Inferior parietal cortex (tissue), 1 donor: Measurements from ENCODE around the gene TTLL12.

ENCODE experiments used
- DNase-seq: peaks from one replicate; pipeline ENCODE4 v3.0.0-alpha.2; 2016; ENCODE audit errors: extremely low spot score

TTLL12 gene

DNA sequence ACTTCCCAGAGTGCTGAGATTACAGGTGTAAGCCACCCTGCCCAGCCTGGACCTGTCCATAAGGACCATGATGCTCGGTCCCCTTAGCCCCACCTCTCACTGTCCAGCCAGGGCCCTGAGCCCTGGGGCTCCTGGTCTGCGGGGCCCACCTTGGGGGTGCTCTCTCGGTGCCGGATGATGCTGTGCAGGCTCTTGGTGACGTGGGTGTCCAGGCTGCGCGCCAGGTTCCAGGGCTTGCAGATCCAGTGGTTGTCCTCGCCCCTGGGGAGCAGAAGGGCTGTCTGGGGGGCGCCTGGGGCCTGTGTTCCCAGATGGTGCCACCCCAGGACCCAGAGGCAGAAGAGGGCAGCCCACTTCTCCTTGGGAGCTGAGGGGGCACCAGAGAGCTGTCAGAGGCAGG is 13.4 kb downstream of the TTLL12 start:
- DNase-seq, result no peak

DNA sequence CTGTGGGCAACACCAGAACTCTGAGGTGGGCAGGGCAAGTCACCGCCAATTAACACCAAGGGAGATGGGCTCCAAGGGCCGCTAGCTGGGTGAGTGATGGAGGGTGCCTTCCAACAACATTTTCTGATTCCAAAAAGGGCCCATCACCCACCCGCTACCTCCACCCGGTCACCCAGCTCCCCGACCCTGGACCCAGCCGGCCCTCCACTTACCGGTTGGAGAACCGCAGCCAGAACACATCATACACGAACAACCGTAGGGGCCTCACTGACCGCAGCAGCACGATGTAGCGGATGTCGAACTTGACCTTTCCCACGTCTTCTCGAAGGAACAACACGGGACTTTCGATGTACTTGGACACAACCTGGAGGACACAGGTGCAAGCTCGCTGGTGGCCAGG is 14.7 kb downstream of the TTLL12 start:
- DNase-seq, result no peak

- no peak for DNase-seq
Observed at GRCh38 chr22:43171607-43172006, 15.3 kb downstream of the TTLL12 start.

- no peak for DNase-seq
Observed at GRCh38 chr22:43171019-43171491, 15.9 kb downstream of the TTLL12 start.

DNA sequence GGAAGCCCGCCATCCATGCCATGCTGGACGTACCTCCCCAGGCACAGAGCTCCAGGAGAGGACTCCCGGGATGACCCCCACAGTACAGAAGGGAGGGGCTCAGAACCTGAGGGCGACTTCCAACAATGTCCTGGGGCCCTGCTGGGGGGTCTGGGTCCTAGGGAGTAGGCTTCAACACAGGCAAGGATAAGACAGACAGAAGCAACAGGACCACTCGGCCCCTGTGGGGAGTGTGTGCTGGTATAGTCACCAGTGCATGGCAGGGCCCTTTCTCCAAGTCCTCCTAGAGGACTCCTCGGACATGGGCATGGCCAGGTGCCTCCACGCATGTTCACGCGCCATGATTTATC is 16.8 kb downstream of the TTLL12 start:
- no peak for DNase-seq

GRCh38 chr22:43169310-43170130 is 17.4 kb downstream of the TTLL12 start:
- DNase-seq, result no peak

DNA sequence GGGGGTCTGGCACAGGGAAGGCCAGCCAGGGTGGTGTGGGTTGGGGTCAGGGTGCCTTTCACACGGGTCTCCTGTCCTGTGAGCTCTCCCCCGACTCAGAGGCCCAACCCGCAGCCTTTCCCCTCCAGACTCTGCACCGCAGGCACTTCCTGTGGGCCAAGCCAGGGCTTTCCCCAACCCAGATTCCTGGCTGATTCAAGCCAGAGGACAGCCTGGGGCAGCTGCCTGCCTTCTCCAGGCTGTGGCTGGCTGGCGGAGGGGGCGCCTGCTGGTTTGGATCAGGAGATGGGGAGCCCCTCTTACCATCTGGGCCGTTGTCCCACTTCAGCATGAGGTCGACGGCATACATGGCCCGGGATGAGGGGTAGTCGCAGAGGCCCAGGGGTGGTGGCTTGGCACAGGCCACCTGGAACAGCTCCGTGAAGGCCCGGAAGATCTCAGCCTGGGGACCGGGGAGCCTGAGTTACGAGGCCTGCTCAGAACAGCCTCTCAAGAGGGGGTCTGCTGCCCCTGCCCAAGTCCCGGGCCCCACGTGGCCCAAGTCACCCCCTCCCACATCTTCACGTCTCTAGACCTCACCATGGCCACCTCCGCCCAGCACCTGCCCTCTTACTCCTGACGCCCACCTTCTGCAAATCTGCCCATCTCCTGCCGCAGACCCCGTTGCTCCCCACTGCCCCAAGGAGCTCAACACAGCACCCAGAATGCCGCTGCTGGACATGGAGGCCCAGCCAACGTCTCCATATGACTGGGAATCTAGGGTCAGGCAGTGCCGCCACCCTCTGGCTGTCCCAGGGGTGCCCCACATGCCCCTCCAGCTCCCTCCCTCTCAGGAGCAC is 18.2 kb downstream of the TTLL12 start:
- no peak for DNase-seq

DNA sequence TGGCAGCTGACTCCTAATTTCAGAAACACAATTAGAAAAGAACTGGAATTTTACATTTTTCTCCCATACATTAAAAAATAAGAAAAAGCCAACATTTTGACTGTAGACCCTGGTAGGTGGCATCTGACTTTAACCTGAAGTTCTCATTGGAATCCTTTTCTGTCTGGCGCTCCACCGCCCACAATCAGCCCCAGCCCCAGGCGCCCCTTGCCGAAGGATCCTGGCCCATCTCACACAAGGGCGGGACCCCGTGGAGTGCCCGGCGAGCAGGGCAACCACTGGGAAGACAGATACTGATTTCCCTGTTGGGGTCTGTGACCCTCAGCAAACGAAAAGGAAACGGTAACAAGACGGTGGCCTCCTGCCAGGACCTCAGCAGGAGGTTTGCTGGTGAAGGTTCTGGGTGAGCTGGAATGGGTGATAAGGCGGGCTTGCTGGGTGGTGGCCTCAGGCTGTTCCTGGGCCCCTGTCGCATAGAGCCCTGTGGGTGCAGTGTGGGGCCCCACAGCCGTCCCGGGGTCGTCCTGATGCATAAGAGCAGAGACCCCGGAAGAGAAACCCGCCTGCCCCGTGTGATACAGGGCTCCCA is 19.8 kb downstream of the TTLL12 start:
- DNase-seq, result no peak

GRCh38 chr22:43166132-43166930 is 20.6 kb downstream of the TTLL12 start:
- DNase-seq, result no peak

DNA sequence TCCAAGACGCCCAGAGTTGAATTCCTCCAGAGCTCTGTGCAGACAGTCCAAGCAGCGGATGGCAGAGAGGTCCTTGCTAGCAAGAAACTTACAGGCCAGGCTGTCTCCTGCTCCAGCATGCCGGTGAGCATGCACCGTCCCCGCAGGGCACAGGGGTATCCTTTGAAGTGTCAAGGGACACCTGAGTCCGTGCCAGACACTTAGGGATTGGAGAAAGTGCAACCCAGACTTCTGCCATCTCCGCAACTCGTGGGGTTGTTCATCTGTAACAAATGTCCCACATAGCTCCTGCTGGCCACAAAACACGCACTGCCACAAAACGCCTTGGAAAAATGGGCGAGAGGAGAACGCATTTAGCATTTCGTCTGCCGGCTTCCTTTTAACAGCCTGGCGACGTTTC is 22.3 kb downstream of the TTLL12 start:
- no peak for DNase-seq

- DNase-seq, result no peak
Observed at GRCh38 chr22:43163241-43163795, 23.6 kb downstream of the TTLL12 start.

- DNase-seq, result no peak
Observed at GRCh38 chr22:43162412-43163150, 24.4 kb downstream of the TTLL12 start.

GRCh38 chr22:43160497-43161126 is 26.3 kb downstream of the TTLL12 start:
- no peak for DNase-seq

DNA sequence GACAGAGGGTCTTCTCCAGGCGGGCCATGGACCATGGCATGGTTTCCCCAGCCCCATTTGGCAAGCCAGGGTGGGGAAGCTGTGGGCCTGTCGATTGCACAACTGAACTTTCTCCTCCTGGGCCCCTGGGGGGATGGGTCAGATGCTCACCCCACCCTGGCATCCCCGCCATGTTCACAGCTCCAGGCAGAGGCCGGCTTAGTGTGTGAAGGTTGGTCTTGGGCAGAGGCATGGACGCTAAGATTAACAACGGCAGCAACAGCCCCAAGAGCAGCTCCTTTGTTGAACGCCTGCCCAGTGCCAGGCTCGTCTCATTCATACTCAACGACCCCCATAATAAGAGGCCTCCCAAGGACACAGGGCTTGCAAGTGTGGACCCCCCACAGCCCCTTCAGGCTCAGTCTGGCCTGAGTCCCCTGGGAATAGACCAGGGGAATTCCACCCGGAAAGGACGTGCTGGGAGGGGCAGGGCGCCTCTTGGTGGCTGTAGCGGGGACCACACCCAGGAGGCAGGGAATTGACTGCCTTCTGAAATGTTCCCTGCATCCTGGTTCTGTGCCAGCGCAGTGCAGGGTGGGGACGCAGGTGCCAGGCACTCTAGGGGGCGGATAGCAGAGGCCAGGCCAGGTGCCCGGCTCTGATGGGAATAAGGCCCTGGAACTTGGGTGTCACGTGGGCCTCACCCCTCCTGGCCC is 27.3 kb downstream of the TTLL12 start:
- no peak for DNase-seq

DNA sequence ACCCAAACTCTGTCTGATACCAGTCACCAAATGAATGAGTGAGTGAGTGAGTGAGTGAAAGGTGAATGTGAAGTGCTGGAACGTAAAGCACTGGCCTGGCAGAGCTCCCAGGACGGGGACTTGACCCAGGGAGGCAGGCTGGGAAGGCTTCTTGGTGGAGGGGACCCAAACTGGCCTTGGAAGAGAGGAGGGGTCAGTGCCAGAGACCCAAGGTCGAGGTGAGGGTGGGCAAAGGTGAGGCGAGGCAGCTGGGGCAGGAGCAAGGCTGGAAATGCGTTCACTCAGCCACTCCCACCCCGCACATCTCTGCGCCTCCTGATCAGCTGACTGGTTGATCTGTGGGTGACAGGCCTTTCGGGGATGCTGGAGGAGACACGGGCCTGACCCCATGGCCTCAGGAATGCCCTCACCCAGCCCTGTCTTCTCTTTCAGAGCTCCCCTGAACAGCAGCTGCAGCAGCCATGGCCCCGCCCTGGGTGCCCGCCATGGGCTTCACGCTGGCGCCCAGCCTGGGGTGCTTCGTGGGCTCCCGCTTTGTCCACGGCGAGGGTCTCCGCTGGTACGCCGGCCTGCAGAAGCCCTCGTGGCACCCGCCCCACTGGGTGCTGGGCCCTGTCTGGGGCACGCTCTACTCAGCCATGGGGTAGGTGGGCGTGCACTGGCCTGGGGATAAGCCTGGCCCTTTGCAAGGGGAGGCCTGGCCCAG is 28.0 kb downstream of the TTLL12 start:
- no peak for DNase-seq

DNA sequence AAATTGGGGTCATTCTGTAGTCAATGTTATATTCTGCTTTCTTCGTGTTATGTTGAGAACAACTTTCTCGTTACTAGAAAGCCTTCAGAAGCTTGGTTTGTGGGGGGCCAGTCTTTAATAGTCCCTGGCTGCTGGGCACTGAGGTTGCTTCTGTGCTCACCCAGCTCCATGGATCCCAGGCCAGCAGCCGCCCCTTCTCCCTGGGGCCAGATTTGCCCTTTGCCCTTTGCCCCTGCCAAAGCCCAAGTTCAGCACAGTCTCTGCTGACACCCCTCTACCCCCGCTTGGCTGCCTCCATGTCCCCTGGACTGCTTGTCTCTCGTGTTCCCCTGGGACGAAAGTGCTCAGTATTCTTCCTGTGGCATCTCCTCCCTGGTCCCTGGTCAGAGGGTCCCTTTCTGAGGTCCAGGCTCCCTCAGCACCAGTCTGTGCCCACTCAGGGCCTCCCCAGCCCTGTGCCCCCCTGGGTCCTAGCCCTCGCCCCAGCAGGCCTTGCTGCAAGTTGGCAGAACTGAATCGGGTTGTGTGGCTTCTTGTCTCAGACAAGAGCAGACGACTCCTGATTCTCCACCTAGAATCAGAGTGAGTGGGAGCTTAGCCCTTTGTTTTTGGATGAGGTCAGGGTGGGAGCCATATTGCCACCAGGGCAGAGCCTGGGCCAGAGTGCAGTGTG is 28.9 kb downstream of the TTLL12 start:
- DNase-seq, result no peak

DNA sequence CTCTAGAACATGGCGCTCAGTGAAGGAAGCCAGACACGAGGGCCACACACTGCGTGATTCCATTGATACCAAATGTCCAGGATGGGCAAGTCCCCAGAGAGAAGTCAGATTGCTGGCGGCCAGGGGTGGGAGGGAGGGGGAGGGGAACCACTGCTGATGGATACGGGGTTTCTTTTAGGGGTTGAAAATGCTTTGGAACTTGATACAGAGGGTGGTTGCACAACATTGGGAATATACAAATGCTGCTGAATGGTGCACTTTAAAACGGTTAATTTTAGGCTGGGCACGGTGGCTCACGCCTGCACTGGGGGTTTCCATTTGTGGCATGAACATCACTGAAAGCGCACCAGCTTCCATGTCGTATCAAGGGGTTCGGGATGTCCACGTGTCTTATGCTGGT is 30.5 kb downstream of the TTLL12 start:
- no peak for DNase-seq

DNA sequence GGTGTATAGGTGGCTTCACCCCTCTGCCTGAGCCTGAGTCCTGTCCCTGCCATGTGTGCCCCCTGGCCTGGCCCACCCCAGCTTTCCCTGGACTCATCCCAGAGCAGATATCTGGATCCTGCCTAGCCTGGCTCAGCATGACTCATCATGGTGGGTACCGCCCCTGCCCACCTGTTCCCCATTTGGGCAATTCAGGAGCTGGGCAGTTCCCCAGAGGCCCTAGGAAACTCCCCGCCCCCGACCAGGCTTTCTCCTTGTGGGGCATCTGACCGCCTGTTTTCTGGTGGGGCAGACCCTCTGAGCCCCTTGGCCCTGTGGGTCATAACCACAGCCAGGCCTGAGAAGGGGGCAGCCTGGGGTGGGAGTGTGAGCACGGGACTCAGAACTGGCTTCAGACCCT is 31.1 kb downstream of the TTLL12 start:
- DNase-seq, result no peak
